ENCODE measurements around the gene ZNF737.

- no peak for TF ChIP-seq POLR2A (IDR thresholded peaks at IDR 0.05; ENCODE audit: low read depth, low read length)
- TF ChIP-seq POLR2AphosphoS5 (IDR thresholded peaks at IDR 0.05; ENCODE audit: low read depth, low read length), result no peak
- no peak for TF ChIP-seq TAF1 (IDR thresholded peaks at IDR 0.05; ENCODE audit: borderline replicate concordance, low read depth, low read length)
These were observed 42.4 kb upstream of the ZNF737 start for GRCh38 chr19:20607943-20608342.

All from GM12892 (cell line).